ENCODE data around the gene ZNF700.
"Not testable (repeated sequence)": the region's sequence is repeated elsewhere in the genome, so short reads cannot be mapped to it uniquely, and the experiment has no call there.

DNA sequence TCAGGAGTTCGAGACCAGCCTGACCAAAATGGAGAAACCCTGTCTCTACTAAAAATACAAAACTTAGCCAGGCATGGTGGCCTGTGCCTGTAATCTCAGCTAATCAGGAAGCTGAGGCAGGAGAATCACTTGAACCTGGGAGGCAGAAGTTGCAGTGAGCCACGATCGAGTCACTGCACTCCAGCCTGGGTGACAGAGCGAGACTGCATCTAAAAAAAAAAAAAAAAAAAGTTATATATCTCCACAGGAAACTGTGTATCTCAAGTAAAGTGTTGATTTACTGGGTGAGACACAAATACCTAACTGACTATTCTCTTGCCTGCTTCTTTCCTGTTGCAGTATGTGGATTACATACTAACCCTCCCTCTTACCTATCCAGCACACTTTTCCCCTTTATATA is 67.0 kb downstream of the ZNF700 start:
- TF ChIP-seq, protein P1, sequence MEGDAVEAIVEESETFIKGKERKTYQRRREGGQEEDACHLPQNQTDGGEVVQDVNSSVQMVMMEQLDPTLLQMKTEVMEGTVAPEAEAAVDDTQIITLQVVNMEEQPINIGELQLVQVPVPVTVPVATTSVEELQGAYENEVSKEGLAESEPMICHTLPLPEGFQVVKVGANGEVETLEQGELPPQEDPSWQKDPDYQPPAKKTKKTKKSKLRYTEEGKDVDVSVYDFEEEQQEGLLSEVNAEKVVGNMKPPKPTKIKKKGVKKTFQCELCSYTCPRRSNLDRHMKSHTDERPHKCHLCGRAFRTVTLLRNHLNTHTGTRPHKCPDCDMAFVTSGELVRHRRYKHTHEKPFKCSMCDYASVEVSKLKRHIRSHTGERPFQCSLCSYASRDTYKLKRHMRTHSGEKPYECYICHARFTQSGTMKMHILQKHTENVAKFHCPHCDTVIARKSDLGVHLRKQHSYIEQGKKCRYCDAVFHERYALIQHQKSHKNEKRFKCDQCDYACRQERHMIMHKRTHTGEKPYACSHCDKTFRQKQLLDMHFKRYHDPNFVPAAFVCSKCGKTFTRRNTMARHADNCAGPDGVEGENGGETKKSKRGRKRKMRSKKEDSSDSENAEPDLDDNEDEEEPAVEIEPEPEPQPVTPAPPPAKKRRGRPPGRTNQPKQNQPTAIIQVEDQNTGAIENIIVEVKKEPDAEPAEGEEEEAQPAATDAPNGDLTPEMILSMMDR (IDR thresholded peaks at IDR 0.05; ENCODE audit: low read depth, low read length, poor library complexity, severe bottlenecking): not testable (repeated sequence)
- TF ChIP-seq EZH2phosphoT487 (IDR thresholded peaks at IDR 0.05; ENCODE audit: borderline replicate concordance, low read length): not testable (repeated sequence)
